HG03039 (cell line): ENCODE data around the gene TASP1.
A peak's percentile ranks its signal among the peaks of the same experiment; 100 is the strongest.
"Not testable (repeated sequence)": the region's sequence is repeated elsewhere in the genome, so short reads cannot be mapped to it uniquely, and the experiment has no call there.

Experiments used
- ATAC-seq: cut with Tn5 transposase; IDR thresholded peaks from one replicate; pipeline ENCODE4 v1.9.1; 2021; ENCODE audit warnings: mild to moderate bottlenecking, moderate library complexity; ENCODE audit not compliant: unreplicated experiment

TASP1 gene

GRCh38 chr20:13507646-13508045 lies 131.1 kb downstream of the TASP1 start:
- ATAC-seq = no peak

GRCh38 chr20:13501500-13501899 lies 137.2 kb downstream of the TASP1 start:
- ATAC-seq = no peak

GRCh38 chr20:13494019-13494418 lies 144.7 kb downstream of the TASP1 start:
- no peak for ATAC-seq

- no peak for ATAC-seq
These were observed 145.6 kb downstream of the TASP1 start for GRCh38 chr20:13493143-13493542.

- no peak for ATAC-seq
These were observed 146.7 kb downstream of the TASP1 start for GRCh38 chr20:13492001-13492481.

GRCh38 chr20:13487202-13487601 lies 151.5 kb downstream of the TASP1 start:
- no peak for ATAC-seq

- no peak for ATAC-seq
These were observed 152.0 kb downstream of the TASP1 start for GRCh38 chr20:13486694-13487093.

- no peak for ATAC-seq
These were observed 153.2 kb downstream of the TASP1 start for GRCh38 chr20:13485576-13485975.

GRCh38 chr20:13485019-13485418 lies 153.7 kb downstream of the TASP1 start:
- not testable (repeated sequence) for ATAC-seq

- not testable (repeated sequence) for ATAC-seq
These were observed 155.3 kb downstream of the TASP1 start for GRCh38 chr20:13483472-13483871.

GRCh38 chr20:13478366-13478765 lies 160.4 kb downstream of the TASP1 start:
- ATAC-seq = no peak

- no peak for ATAC-seq
These were observed 164.3 kb downstream of the TASP1 start for GRCh38 chr20:13474467-13474866.

GRCh38 chr20:13469262-13469661 lies 169.5 kb downstream of the TASP1 start:
- no peak for ATAC-seq

- no peak for ATAC-seq
These were observed 170.6 kb downstream of the TASP1 start for GRCh38 chr20:13468166-13468565.

GRCh38 chr20:13464702-13465101 lies 174.0 kb downstream of the TASP1 start:
- ATAC-seq = no peak

- ATAC-seq = no peak
These were observed 176.8 kb downstream of the TASP1 start for GRCh38 chr20:13461849-13462458.

- peak; percentile 87 for ATAC-seq
These were observed 179.8 kb downstream of the TASP1 start for GRCh38 chr20:13458860-13459451.

GRCh38 chr20:13457487-13457886 lies 181.2 kb downstream of the TASP1 start:
- ATAC-seq = no peak

- ATAC-seq = no peak
These were observed 183.0 kb downstream of the TASP1 start for GRCh38 chr20:13455713-13456112.

GRCh38 chr20:13453367-13453766 lies 185.4 kb downstream of the TASP1 start:
- no peak for ATAC-seq

GRCh38 chr20:13452470-13453124 lies 186.1 kb downstream of the TASP1 start:
- no peak for ATAC-seq

GRCh38 chr20:13449868-13450434 lies 188.8 kb downstream of the TASP1 start:
- ATAC-seq = no peak
